ENCODE results near the gene VAPA.

DNA sequence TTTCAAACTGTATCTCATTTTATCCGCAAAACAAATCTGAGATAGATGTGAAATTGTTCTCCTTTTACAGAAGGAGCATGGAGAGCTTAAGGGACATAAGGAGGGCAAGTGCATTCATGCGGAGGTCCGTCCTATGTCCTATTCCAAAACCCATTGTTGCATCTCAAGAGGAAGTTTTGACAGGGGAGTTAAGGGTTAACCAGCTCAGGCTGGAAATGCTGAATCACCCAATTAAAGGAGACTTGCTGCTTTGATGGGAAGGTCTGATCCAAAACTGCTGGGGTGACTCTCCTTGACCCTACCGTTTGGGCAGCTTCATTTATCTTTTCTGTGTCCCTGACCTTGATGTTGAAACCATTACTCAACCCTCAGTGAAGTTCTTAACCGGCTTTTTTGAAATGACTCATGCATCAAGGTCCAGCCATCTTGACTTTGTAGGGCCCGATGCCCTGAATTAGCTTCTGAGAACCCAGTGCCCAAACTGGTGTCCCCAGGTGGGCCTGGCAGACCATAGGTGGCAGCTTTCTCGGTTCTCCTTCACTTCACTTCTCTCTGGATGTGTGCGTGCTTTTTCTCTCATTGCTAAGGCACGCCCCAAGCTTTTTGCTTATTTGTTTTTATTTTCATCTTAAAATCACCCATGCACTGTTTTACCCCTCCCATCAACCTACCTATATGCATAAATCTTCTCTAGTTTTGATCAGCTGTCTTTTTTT is 43.9 kb upstream of the VAPA start:
- TF ChIP-seq, protein P1, sequence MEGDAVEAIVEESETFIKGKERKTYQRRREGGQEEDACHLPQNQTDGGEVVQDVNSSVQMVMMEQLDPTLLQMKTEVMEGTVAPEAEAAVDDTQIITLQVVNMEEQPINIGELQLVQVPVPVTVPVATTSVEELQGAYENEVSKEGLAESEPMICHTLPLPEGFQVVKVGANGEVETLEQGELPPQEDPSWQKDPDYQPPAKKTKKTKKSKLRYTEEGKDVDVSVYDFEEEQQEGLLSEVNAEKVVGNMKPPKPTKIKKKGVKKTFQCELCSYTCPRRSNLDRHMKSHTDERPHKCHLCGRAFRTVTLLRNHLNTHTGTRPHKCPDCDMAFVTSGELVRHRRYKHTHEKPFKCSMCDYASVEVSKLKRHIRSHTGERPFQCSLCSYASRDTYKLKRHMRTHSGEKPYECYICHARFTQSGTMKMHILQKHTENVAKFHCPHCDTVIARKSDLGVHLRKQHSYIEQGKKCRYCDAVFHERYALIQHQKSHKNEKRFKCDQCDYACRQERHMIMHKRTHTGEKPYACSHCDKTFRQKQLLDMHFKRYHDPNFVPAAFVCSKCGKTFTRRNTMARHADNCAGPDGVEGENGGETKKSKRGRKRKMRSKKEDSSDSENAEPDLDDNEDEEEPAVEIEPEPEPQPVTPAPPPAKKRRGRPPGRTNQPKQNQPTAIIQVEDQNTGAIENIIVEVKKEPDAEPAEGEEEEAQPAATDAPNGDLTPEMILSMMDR (IDR thresholded peaks at IDR 0.05; ENCODE audit: low read depth, low read length): no peak
- TF ChIP-seq EZH2phosphoT487 (IDR thresholded peaks at IDR 0.05; ENCODE audit: low read depth): no peak
